ENCODE results near the gene ZNF213. TPM values are rescaled to one million over a fixed set of nuclear protein-coding genes. Genes with fewer than 3 reads are reported as not detected.
A peak's percentile ranks its signal among the peaks of the same experiment; 100 is the strongest.

Gene ZNF213
- total and polyA plus RNA-seq, 10 donors = 2.4 to 11.4 (median 7.7) TPM

- Histone ChIP-seq H3K27me3 (replicated peaks in 1 of 7) (peaks cover 4 to 100% (median 95%) of the 10 kb centered on the region in 7 donors), H3K4me1 (peaks cover 19 to 33% (median 23%) of the 10 kb centered on the region in 6 donors), H3K36me3 (no peaks in the 10 kb centered on the region), H3K4me3 (peak overlapping the region; percentile 13 to 65 (median 32)), H3K27ac (no peak overlapping the region), H3K9me3 (no peaks in the 10 kb centered on the region)
- TF ChIP-seq POLR2AphosphoS5 (IDR thresholded peaks at IDR 0.05) (no peak), POLR2A (IDR thresholded peaks at IDR 0.05) (no peak), CTCF (IDR thresholded peaks at IDR 0.05 in 8 of 11, conservative IDR thresholded peaks at IDR 0.05 in 3 of 11) (no peak)
- WGBS, 5 donors = 5 to 6% (median 6%) methylated on average over 39 to 42 of the region's 42 CpGs
- DNase-seq = peak; percentile 56
- intact Hi-C loops (cut with DNase I; ENCODE audit: low total_unique reads) = no loop called here
These were observed 48.8 kb downstream of the ZNF213 start for GRCh38 chr16:3183445-3184139.

- no peak for DNase-seq
- WGBS, 5 donors = 79 to 83% (median 82%) methylated on average over 23 of the region's 23 CpGs
- H3K27me3 ChIP-seq (replicated peaks in 1 of 7) = peaks cover 19 to 100% (median 97%) of the 10 kb centered on the region in 7 donors
- H3K9me3 ChIP-seq = peaks cover 0 to 8% (median 0%) of the 10 kb centered on the region in 8 donors
- intact Hi-C loops (cut with DNase I; ENCODE audit: low total_unique reads) = no loop called here
- H3K4me3 ChIP-seq = no peak overlapping the region
- H3K27ac ChIP-seq = no peak overlapping the region
- peaks cover 30 to 60% (median 43%) of the 10 kb centered on the region in 6 donors for H3K4me1 ChIP-seq
- no peak for TF ChIP-seq CTCF (IDR thresholded peaks at IDR 0.05 in 8 of 11, conservative IDR thresholded peaks at IDR 0.05 in 3 of 11)
- no peak for TF ChIP-seq POLR2AphosphoS5 (IDR thresholded peaks at IDR 0.05)
- H3K36me3 ChIP-seq = no peaks in the 10 kb centered on the region
These were observed 52.3 kb downstream of the ZNF213 start for GRCh38 chr16:3186946-3187690.

GRCh38 chr16:3187798-3188674 is 53.2 kb downstream of the ZNF213 start, which contains the start of gene OR1F1:
Gene OR1F1, plus strand, starts transcription at chr16:3188204.
- peaks cover 0 to 16% (median 0%) of the 10 kb centered on the region in 8 donors for H3K9me3 ChIP-seq
- WGBS, 5 donors = 2 to 5% (median 3%) methylated on average over 50 to 51 of the region's 51 CpGs
- H3K27ac ChIP-seq = peak within 1 kb of the TSS in 1 of 8 donors; percentile 31
- peak within 1 kb of the TSS in 5 of 8 donors; percentile 11 to 54 (median 18) for H3K4me3 ChIP-seq
- peaks cover 25 to 100% (median 97%) of the 10 kb centered on the region in 7 donors for H3K27me3 ChIP-seq (replicated peaks in 1 of 7)
- TF ChIP-seq CTCF (IDR thresholded peaks at IDR 0.05 in 8 of 11, conservative IDR thresholded peaks at IDR 0.05 in 3 of 11) (no peak), POLR2A (IDR thresholded peaks at IDR 0.05) (no peak), POLR2AphosphoS5 (IDR thresholded peaks at IDR 0.05) (no peak)
- H3K36me3 ChIP-seq = no peaks in the 10 kb centered on the region
- intact Hi-C loops (cut with DNase I; ENCODE audit: low total_unique reads) = no loop called here
- peak; percentile 72 for DNase-seq
- H3K4me1 ChIP-seq = peaks cover 24 to 51% (median 36%) of the 10 kb centered on the region in 6 donors
